Measurements from ENCODE around the gene TRMT10C.

- TF ChIP-seq CTCF (IDR thresholded peaks at IDR 0.05; ENCODE audit: insufficient read depth, low read depth, low read length) = no peak
- no peak for TF ChIP-seq EZH2 (IDR thresholded peaks at IDR 0.05; ENCODE audit: insufficient read depth, low read length)
Measured at GRCh38 chr3:101603184-101603583, 41.5 kb downstream of the TRMT10C start.
